Pulmonary artery endothelial cell (primary cell): ENCODE results near the gene KLHL12. TPM values are rescaled to one million over a fixed set of nuclear protein-coding genes. Genes with fewer than 3 reads are reported as not detected.

Experiments used
- DNase-seq: peaks from one replicate; pipeline ENCODE4 v3.0.0-alpha.2; 2011; ENCODE audit warnings: low read depth, low spot score
- total RNA-seq: library from RNA; depleted of rRNA; stranded (reverse); fragments of >200 nt; gene quantifications from 2 replicates; pipeline ENCODE4 v1.2.3, GENCODE V29; 2014

The KLHL12 gene
- total RNA-seq, 1 donor from 2014 or later: 34.7 TPM

GRCh38 chr1:202888221-202888530, 38.9 kb downstream of the KLHL12 start:
- no peak for DNase-seq

- DNase-seq: no peak
Measured at GRCh38 chr1:202880961-202881460, 46.0 kb downstream of the KLHL12 start.

GRCh38 chr1:202880062-202880461, 47.0 kb downstream of the KLHL12 start:
- no peak for DNase-seq

GRCh38 chr1:202879128-202879527, 47.9 kb downstream of the KLHL12 start:
- DNase-seq: no peak

- no peak for DNase-seq
Measured at GRCh38 chr1:202873026-202873425, 54.0 kb downstream of the KLHL12 start.

- no peak for DNase-seq
Measured at GRCh38 chr1:202871367-202871766, 55.7 kb downstream of the KLHL12 start.

GRCh38 chr1:202862679-202863560, 64.1 kb downstream of the KLHL12 start:
- no peak for DNase-seq

GRCh38 chr1:202861420-202862132, 65.5 kb downstream of the KLHL12 start:
- DNase-seq: peak; percentile 43

- DNase-seq: no peak
Measured at GRCh38 chr1:202860744-202861419, 66.2 kb downstream of the KLHL12 start.

GRCh38 chr1:202858789-202859414, 68.1 kb downstream of the KLHL12 start:
- DNase-seq: no peak

- DNase-seq: peak; percentile 15
Measured at GRCh38 chr1:202858331-202858730, 68.7 kb downstream of the KLHL12 start.

- DNase-seq: no peak
Measured at GRCh38 chr1:202857136-202857610, 69.9 kb downstream of the KLHL12 start.

GRCh38 chr1:202856014-202856413, 71.0 kb downstream of the KLHL12 start:
- DNase-seq: no peak

- no peak for DNase-seq
Measured at GRCh38 chr1:202854787-202855186, 72.2 kb downstream of the KLHL12 start.

- DNase-seq: peak; percentile 30
Measured at GRCh38 chr1:202852163-202852904, 74.7 kb downstream of the KLHL12 start.

- DNase-seq: no peak
Measured at GRCh38 chr1:202850593-202851362, 76.3 kb downstream of the KLHL12 start.

GRCh38 chr1:202848191-202848542, 78.9 kb downstream of the KLHL12 start:
- no peak for DNase-seq

GRCh38 chr1:202844935-202845334, 82.1 kb downstream of the KLHL12 start:
- DNase-seq: no peak

- no peak for DNase-seq
Measured at GRCh38 chr1:202844259-202844658, 82.8 kb downstream of the KLHL12 start.

- no peak for DNase-seq
Measured at GRCh38 chr1:202843081-202843480, 84.0 kb downstream of the KLHL12 start.
